NCI-H1048 (cell line): ENCODE data around the gene NCDN.
A peak's percentile ranks its signal among the peaks of the same experiment; 100 is the strongest.

Source experiments
- DNase-seq: peaks from one replicate; lab custom pipeline; 2025; lab: John Stamatoyannopoulos, UW

The NCDN gene, protein sequence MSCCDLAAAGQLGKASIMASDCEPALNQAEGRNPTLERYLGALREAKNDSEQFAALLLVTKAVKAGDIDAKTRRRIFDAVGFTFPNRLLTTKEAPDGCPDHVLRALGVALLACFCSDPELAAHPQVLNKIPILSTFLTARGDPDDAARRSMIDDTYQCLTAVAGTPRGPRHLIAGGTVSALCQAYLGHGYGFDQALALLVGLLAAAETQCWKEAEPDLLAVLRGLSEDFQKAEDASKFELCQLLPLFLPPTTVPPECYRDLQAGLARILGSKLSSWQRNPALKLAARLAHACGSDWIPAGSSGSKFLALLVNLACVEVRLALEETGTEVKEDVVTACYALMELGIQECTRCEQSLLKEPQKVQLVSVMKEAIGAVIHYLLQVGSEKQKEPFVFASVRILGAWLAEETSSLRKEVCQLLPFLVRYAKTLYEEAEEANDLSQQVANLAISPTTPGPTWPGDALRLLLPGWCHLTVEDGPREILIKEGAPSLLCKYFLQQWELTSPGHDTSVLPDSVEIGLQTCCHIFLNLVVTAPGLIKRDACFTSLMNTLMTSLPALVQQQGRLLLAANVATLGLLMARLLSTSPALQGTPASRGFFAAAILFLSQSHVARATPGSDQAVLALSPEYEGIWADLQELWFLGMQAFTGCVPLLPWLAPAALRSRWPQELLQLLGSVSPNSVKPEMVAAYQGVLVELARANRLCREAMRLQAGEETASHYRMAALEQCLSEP

DNA sequence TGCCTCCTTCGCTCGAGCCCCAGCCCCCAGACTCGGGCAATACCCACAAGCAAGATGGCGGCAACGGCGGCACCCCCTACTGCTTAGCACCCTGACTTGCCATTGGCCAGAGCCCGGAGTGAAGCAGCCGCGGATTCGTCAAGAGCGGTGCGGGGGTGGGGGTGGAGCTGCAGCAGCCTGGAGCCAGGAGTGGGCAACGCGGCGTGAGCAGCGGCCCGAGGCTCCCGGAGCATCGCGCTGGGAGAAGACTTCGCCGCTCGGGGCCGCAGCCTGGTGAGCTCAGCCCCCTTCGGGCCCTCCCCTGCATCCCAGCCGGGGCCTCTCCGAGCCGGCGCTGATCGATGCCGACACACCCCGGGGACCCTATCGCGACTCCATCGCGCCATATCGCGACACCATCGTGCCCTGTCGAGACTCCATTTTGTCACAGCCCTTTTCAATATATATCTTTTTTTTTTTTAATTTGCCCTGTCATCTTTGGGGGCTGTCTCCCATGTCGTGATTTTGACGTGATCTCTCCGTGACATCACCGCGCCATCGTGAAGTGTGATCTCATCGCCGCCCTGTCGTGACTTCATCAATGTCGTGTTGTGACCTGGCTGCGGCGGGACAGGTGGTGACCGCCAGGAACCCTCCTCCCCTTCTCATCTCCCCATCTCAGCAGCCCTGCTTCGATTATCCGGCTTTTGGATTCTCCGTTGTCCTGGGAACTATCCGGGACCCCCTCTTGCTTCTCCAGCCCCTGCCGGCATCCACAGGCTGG, at the start of gene NCDN:
Gene NCDN, plus strand, starts transcription at position 189 of the 763 bp plus-strand sequence. Its CDS starts 392 bp downstream, at position 581.
- DNase-seq, result peak; percentile 89

DNA sequence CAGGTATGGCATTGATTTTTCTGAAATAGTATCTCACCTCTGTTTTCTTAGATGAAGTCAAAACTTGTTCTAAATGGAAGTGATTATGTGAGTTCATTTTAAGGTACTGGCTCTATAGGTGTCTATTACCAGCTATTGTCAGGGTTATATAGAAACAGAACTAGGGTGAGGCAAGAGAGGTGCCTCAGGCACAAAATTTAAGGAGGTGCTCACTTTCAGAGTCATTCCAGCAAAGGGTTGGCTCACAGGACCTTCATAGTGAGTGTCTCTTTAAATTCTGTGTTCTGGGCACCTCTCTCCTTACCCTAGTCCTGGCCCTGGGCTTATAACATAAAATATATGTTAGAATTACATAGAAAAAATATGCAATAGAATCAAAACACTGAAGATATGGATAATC, 49.7 kb upstream of the NCDN start:
- no peak for DNase-seq

DNA sequence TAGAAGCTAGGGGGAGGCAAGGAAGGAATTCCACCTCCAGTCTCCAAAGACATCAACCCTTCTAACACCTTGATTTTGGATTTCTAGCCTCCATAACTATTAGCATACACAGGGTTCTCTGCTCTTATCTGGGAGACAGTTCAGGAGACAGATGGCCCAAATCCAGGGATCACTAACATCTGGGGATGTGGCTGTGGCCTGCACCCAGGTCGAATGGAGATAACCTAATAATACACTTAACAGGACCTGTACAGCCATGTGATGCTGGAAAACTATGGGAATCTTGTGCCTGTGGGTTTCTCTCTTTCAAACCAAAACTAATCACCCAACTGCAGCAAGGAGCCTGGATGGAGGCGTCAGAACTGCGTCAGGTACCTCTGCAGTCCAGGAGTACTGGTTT, 48.0 kb upstream of the NCDN start:
- DNase-seq, result no peak

DNA sequence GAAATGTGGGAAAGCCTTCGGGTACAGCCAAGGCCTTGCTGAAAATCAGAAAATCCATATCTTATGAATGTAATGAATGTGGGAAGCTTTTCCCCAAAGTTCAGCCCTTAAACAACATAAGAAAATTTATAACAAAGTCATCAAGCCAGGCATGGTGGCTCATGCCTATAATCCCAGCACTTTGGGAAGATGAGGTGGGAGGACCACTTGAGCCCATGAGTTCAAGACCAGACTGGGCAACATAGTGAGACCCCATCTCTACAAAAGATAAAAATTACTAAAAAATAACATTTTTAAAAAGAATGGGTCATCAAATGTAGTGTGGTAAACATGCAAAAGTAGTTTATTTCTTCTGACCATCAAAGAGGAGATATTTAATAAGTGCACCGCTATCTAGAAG, 46.3 kb upstream of the NCDN start:
- no peak for DNase-seq

DNA sequence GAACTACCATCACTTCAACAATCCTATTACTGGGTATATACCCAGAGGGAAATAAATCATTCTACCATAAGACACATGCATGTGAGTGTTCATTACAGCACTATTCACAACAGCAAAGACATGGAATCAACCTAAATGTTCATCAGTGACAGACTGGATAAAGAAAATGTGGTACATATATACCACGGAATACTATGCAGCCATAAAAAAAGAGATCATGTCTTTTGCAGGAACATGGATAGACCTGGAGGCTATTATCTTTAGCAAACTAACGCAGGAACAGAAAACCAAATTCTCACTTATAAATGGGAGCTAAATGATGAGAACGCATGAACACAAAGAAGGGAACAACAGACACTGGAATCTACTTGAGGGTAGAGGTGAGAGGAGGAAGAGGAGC, 39.4 kb upstream of the NCDN start:
- no peak for DNase-seq

DNA sequence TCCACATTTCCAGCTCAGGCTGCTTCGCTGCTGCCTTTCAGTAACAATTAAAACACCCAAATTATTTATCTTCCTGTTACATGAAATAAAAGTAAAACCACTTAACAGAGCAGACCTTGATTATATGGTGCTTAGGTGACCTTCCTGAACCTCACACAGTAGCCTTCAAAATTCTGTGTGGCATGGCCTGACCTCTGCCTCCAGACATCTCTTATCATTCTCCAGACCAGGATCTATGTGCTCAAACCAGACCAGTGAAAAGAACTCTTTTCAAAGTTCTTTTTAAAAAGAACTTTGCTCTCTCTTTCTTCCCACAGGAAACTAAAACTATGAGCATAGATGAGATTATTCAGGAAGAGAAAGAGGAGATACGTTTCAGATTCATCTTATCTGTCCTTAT, 38.2 kb upstream of the NCDN start:
- no peak for DNase-seq

DNA sequence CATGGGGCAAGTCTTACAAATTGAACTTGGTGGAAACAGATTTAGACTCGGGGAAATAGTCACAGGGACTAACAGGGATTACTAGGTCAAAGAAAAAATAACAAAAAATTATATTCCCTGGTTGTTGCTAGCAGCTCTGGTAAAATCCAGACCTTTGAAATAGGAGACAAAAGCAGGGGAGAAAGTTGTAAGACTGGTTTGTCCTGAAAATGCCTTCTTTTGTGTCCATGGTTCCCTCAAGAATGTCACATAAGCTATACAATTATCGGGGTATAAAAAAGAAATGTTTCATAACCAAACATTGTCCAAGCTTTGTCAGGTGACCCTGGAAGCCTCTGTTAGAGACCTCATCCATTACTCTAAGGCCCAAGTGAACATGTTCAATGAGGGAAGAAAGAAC, 33.5 kb upstream of the NCDN start:
- no peak for DNase-seq

DNA sequence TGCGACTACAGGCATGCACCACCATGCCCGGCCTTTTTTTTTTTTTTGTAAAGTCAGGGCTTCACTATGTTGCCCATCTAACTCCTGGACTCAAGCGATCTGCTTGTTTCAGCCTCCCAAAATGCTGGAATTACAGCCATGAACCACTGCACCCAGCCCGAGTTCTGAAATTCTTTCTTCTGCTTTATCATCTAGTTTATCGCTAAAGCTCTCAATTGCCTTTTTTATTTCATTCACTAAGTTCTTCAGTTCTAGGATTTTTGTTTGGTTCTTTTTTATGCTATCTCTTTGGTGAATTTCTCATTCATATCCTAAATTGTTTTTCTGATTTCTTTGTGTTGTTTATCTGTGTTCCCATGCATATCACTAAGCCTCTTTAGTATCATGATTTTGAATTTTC, 27.4 kb upstream of the NCDN start:
- no peak for DNase-seq

DNA sequence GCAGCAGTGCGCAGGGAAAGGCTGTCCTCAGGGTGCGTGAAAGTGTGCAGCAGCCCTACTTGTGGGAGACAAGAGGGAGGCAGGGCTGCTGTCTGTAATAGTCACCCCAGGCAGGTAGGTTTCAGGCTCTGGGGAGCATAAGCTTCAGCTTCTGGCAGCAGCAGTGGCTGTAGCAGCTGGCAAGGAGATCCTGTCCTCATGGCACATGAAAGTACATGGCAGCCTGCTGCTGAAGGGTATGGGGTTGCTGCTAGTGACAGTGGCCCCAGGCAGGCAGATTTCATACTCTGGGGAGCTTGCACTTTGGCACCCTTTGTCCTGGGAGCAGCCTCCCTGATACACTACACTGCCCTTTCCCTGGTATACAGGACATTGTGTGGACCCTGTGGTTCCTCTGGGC, 26.7 kb upstream of the NCDN start:
- DNase-seq, result no peak

DNA sequence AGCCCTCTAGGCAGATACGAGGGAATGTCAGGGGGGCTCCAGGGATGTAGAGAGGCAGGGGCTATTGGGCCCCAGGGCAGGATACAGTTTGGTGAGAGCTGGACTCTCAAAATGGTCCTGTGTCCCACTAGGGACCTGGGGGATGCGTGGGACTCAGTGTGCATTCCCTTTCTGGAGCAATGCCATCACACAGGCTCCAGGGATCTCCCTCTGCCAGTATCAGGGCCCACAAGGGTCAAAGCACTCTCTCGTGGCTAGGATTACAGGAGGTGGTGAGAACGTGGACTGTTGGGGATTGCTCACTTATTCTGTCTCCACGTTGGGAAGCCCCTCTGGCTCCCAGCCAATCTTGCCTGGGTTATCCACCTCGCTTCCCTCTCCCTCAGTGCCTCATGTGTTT, 26.2 kb upstream of the NCDN start:
- no peak for DNase-seq

DNA sequence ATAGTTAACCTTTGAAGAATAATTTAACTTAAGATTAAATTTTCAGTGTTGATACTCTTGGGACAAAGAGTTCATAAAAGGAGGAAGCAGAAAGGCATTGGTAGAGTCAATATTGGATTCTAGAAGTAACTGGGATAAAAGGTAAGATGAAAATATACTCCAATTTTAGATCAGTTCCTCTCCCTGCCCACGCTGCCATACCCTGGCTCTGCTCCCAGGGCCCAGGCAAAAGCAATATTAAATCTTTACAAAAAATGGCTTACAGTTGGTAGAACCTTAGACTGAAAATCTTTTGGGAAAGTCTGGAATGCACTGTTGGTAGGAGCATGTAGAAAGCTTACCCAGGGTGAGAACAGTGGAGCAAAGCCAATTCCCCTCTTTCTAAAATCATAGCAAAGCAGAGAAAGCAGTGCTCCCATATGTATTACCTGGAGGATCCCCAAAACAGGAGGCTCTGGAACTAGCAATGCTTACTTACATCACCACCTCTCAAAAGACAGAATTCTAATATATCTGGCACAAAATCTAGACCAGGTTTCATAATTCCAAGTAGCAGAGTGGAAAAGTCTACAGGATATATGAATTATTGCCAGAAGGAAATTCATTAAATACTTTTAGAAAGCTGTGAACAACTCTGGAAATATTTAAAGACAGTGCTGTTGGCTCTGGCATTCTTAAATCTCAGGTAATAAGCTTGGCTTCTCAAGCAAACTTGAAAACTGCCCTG, 24.9 kb upstream of the NCDN start:
- DNase-seq, result no peak

DNA sequence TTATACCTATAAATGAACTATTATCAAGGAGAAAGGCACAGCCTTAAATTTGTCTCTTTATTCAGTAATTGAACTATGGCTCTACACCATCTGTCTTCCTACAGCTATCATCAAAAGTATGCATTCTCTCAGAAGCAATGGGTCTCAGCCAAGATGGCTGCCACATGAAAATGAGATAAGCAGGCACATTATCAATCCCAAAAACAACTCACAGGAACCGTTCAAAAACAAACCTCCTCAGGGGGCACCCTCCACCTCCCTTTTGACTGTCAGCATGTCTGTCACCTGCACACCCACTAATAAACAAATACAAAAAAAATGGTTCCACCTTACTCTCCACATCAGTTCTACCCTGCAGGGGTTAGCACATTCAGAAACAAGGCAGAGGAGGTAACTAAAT, 24.0 kb upstream of the NCDN start:
- no peak for DNase-seq

DNA sequence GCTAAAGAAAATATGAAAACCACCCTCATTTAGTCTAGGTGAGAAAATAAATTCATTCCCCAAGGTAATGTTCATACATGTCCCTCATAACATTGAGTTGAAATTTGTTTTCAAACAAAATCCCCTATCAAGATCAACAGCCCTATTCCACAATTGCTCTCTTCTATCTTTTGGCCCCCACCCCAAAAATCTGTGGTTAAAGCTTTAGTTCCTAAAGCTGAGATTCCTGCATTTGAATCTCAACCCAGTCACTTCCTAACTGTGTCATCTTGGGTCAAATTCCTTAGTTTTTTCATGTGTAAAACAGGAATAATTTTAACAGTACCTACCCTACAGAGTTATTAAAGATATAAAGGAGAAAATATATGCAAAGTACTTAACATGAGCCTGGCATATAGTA, 22.4 kb upstream of the NCDN start:
- DNase-seq, result no peak

DNA sequence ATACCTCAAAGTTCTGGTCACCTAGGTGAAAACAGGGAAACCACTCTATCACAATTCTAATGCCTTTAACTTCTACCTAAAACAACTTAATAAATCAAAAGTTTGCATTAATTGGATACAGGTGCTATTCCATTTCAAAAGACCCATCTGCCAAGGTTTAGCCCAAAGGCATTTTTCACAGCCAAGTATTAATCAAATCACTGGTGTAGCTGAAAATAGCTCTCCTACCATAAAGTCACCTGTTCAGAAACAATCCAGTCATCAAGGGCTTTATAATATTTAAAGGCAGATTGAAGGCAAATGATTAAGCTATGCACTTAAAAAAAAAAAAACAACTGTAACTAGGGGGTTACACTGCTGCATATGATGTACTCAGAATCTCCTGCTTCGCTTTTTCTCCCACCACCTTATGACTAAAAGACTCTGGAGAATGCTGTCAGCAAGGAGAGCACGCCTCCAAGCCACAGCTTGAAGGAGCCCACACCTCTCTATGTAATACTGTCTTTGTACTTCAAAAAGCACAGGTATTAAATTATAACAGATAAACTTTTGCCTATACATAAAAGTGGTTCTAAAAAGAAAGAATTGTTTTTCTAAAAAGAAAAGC, 20.9 kb upstream of the NCDN start:
- no peak for DNase-seq

DNA sequence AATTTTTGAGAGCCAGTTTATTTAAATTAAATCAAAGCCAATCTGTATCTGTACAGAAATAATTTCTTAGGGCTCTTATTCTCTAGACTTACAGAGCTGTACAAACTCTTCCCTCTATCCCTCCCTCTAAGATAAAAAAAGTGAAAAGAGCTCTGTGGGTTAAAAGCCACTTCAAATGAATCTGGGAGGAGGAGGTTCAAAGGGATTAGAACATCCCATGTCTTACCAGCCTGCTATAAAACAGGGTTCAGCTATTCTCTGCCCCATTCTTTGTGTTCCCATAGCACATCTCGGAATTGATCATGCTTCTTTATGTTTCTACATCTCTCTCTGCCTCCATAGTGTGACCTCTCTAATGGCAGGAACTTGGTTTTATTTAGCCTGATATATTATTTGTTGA, 19.8 kb upstream of the NCDN start:
- no peak for DNase-seq

DNA sequence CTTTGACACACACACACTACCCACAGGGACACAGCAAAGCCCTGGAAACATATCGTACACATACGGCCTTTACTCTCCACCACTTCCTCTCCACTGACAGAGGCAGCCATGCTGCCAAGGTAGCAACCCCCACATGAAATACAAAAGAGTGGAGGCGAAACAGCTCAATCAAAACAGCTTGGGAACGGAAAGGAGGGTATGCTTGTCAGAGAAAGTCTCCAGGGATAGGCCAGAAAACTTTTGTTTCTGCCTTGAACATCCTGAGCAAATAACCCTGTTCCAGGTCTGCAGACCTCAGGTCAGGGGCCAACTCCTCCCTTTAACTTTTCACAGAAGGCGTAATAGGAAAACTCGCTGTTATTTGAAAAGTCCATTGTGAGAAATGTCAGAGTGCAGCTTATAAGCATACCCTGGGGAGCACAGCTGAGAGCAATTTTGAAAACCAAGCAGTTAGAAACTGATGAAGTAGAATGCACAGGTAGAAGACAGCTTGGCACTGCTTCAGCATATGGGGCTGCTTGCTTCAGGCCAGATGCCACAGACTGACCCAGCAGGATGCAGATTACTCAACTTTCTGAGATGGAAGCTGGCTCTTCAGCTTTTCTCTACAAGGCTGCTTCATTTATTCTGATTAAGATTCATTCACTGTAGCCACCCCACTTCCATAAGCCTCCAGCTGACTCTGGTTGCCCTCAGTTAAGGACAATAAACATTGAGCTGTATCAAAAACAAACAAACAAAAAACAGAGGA, 18.4 kb upstream of the NCDN start:
- DNase-seq, result no peak

DNA sequence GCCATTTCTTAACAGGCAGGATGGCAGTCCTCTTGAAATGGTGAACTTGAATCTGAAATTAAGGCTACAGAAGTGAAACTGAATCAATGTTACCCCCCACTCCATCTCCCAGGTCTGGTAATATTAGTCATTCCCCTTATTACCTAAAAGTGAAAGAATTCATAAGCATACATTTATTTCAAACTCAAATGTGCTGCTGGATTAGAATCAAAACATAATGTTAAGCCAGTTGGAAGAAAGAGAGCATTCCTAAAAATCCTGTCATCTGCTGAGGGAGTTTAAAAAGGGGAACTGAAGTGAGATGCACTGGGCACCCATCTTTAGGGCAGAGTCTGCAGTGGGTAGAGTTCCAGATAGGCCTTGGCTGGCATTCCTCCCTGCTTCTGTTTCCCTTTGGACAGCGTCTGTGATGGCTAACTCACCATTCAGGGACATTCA, 17.8 kb upstream of the NCDN start:
- DNase-seq, result no peak

DNA sequence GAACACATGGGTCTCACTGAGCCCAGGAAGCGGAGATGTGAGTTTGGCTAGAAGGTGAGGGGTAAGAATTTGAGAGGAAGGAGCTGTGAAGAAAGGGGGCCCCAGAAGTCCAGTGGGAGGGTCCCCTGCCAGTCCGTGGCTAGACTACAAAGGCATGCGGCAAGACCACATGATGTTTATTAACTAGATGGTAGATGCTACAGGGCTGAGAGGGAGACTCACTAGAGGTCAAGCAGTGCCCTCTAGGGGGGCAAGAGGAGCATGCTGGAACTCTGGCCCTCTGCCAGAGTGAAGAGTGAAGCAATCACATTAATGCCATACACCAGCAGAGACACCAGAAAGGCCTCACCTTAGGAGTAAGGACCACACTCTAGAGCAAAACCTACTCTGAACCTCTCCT, 12.6 kb upstream of the NCDN start:
- no peak for DNase-seq

DNA sequence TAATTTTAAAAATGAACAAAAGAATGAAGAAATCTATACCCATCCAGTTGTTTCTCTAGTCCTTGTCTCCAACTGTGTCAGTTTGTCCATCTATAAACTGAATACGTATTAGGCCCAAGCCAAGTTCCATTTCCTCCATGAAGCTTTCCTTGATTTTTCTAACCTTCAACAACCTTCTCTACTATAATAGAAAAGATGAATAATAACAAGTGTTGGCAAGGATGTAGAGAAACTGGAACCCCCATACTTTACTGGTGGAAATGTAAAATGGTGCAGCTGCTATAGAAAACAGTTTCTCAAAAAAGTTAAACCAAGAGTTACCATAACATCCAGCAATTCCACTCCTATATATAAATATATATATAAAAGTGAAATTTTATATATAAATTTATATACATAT, 11.0 kb upstream of the NCDN start:
- no peak for DNase-seq

DNA sequence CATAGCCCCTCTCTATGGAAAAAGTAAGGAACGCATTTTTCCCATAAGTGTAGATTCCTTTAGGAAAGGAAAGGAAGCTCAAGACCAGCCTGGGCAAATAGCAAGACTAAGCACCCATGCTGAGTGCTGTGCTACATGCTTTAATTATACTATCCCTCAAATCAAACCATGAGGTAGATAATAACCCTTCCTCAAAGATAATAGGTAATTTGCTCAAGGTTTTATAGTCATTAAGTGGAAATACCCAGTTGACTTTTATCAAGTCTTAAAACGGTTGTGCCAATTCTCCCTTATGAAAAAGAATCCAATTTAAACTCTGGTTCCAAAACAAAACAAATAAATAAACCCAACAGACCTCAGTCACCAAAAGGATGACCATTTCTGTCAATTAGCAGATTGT, 3.7 kb upstream of the NCDN start:
- no peak for DNase-seq
